Measurements from ENCODE around the gene HAUS6. TPM values are rescaled to one million over a fixed set of nuclear protein-coding genes. Genes with fewer than 3 reads are reported as not detected.
"Not testable (repeated sequence)": the region's sequence is repeated elsewhere in the genome, so short reads cannot be mapped to it uniquely, and the experiment has no call there.

HAUS6 gene
- total RNA-seq, 1 donor from 2014 or later, result 36.2 TPM

DNA sequence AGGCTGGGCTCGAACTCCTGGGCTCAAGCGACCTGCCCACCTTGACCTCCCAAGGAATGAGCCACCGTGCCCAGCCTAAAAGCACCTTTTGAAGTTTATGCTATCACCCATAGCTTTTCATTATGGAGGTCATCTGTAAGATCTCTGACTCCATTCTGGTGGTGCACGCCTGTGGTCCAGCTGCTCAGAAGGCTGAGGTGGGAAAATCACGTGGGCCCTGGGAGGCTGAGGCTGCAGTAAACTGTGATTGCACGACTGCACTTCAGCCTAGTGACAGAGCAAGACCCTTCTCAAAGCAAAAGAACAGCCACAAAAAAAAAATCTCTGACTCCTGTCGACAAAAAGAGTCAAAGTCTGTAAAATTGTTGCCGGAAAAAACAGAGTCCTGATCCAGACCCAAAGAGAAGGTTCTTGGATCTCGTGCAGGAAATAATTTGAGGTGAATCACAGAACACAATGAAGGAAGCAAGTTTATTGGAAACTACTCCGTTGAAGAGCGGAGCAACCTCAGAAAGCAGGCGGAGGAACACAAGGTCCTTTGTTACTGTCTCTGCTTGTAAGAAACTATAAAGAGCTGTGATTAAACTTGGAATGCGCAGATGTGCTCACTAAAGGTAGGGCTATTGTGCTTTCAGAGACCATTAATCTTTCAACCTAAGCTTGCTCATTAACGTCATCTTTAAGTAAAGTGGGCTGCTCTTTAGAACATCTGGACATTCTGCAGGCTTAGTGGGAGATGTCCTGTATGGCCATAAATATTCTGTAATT, 2.0 kb upstream of the HAUS6 start:
- Mint-ChIP-seq H3K27me3 (ENCODE audit: low read depth) (no peaks in the 10 kb centered on the region), H3K9me3 (no peaks in the 10 kb centered on the region), H3K27ac (ENCODE audit: unreplicated experiment) (peak overlapping the region; percentile 91), H3K4me1 (peaks cover 29% of the 10 kb centered on the region), H3K4me3 (peak overlapping the region; percentile 67), H3K36me3 (ENCODE audit: low read depth) (peaks cover 3% of the 10 kb centered on the region)
- DNase-seq (ENCODE audit: low read depth, low spot score), result no peak
- TF ChIP-seq, protein P1, sequence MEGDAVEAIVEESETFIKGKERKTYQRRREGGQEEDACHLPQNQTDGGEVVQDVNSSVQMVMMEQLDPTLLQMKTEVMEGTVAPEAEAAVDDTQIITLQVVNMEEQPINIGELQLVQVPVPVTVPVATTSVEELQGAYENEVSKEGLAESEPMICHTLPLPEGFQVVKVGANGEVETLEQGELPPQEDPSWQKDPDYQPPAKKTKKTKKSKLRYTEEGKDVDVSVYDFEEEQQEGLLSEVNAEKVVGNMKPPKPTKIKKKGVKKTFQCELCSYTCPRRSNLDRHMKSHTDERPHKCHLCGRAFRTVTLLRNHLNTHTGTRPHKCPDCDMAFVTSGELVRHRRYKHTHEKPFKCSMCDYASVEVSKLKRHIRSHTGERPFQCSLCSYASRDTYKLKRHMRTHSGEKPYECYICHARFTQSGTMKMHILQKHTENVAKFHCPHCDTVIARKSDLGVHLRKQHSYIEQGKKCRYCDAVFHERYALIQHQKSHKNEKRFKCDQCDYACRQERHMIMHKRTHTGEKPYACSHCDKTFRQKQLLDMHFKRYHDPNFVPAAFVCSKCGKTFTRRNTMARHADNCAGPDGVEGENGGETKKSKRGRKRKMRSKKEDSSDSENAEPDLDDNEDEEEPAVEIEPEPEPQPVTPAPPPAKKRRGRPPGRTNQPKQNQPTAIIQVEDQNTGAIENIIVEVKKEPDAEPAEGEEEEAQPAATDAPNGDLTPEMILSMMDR (conservative IDR thresholded peaks at IDR 0.05), result no peak

DNA sequence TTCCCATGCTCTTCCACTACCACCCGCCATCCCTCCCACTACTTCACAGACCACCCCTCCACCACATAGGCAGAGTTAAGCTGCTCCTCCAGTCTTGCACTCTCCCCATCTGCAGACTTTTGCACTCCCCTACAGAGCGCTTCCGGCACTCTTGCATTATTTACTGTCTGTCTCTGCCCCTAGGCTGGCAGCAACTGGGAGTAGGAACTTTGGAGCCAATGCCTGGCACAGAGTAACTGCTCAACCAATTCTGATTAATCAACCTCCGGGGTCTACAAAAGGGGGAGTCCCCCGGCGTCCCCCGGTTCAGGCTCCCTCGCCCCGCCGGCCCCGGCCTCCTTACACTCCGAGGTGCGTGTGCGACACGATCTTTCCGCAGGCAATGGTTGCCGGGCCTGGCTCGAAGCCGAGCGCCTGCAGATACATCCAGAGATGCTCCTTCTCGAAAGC, 498 bp downstream of the HAUS6 start:
- peaks cover 37% of the 10 kb centered on the region for H3K4me1 Mint-ChIP-seq
- TF ChIP-seq, protein P1 (conservative IDR thresholded peaks at IDR 0.05), result no peak
- peak overlapping the region; percentile 100 for H3K4me3 Mint-ChIP-seq
- H3K9me3 Mint-ChIP-seq, result no peaks in the 10 kb centered on the region
- DNase-seq (ENCODE audit: low read depth, low spot score), result no peak
- peak overlapping the region; percentile 98 for H3K27ac Mint-ChIP-seq (ENCODE audit: unreplicated experiment)
- no peaks in the 10 kb centered on the region for H3K27me3 Mint-ChIP-seq (ENCODE audit: low read depth)
- H3K36me3 Mint-ChIP-seq (ENCODE audit: low read depth), result peaks cover 3% of the 10 kb centered on the region

DNA sequence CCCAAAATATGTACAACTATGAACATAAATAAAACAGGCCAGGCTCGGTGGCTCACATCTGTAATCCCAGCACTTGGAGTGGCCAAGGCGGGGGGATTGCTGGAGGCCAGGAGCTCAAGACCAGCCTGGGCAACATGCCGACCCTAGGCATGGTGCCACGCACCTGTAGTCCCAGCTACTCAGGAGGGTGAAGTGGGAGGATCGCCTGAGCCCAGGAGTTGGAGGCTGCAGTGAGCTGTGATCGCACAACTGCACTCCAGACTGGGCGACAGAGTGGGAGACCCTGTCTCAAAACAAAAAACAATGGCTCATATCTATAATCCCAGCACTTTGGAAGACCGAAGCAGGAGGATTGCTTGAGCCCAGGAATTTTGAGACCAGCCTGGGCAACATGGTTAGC, 1.5 kb downstream of the HAUS6 start:
- no peaks in the 10 kb centered on the region for H3K27me3 Mint-ChIP-seq (ENCODE audit: low read depth)
- H3K9me3 Mint-ChIP-seq, result no peaks in the 10 kb centered on the region
- peaks cover 3% of the 10 kb centered on the region for H3K36me3 Mint-ChIP-seq (ENCODE audit: low read depth)
- no peak for DNase-seq (ENCODE audit: low read depth, low spot score)
- no peak overlapping the region for H3K27ac Mint-ChIP-seq (ENCODE audit: unreplicated experiment)
- H3K4me1 Mint-ChIP-seq, result peaks cover 37% of the 10 kb centered on the region
- H3K4me3 Mint-ChIP-seq, result peak overlapping the region; percentile 100
- TF ChIP-seq, protein P1 (conservative IDR thresholded peaks at IDR 0.05), result no peak

DNA sequence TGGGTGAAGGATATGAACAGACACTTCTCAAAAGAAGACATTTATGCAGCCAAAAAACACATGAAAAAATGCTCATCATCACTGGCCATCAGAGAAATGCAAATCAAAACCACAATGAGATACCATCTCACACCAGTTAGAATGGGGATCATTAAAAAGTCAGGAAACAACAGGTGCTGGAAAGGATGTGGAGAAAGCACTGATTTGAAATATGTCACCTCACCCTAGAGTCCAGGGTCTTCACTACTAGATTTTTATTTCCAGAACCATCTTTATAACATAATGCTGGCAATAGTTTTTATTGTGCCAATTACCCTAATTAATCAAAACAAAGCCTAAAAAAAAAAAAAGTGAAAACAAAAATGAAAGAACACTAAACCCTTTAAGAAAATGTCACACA, 5.3 kb downstream of the HAUS6 start:
- peaks cover 22% of the 10 kb centered on the region for H3K4me1 Mint-ChIP-seq
- DNase-seq (ENCODE audit: low read depth, low spot score); H3K27me3 Mint-ChIP-seq (ENCODE audit: low read depth); H3K9me3 Mint-ChIP-seq; H3K36me3 Mint-ChIP-seq (ENCODE audit: low read depth); H3K4me3 Mint-ChIP-seq; H3K27ac Mint-ChIP-seq (ENCODE audit: unreplicated experiment): not testable (repeated sequence)

DNA sequence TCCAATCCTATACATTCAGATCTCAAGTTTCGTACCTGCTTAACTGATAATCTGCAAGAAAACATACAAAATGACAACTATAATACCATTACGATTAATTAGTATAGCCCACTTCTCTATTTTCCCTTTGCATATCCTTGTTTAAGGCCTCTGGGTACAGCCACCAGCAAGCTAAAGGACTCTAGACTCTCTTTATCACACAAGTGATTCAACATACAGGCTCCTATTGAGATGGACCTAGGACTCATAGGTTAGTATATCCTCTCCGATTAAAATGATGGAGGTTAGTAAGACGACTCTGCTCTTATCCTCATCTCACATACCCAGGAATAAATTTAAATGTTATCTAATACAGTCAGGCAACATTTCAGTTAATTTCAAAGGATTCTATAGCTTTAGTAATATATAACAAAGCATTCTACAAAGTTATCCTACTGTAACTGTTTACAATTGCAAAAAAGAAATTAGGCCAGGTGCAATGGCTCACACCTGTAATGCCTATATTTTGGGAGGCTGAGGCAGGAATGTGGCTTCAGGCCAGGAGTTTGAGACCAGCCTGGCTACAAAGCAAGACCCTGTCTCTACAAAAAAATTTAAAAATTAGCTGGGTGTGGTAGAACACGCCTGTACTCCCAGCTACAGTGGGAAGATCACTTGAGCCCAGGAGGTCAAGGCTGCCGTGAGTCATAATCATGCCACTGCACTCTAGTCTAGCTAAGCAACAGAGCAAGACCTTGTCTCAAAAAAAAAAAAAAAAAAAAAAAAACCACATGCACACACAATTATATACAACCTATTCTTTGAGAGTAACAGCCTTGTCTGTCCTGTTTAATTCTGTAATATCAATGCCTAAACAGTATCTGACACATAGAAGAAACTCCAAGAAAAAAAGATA, 15.4 kb downstream of the HAUS6 start:
- H3K4me3 Mint-ChIP-seq, result no peak overlapping the region
- no peaks in the 10 kb centered on the region for H3K27me3 Mint-ChIP-seq (ENCODE audit: low read depth)
- TF ChIP-seq, protein P1 (conservative IDR thresholded peaks at IDR 0.05), result no peak
- H3K27ac Mint-ChIP-seq (ENCODE audit: unreplicated experiment), result no peak overlapping the region
- no peaks in the 10 kb centered on the region for H3K4me1 Mint-ChIP-seq
- no peak for DNase-seq (ENCODE audit: low read depth, low spot score)
- H3K36me3 Mint-ChIP-seq (ENCODE audit: low read depth), result peaks cover 4% of the 10 kb centered on the region
- no peaks in the 10 kb centered on the region for H3K9me3 Mint-ChIP-seq

Data from neural crest cell (in vitro differentiated cells).